Measurements from ENCODE around the gene CCNF.

- TF ChIP-seq CTCF (conservative IDR thresholded peaks at IDR 0.05; ENCODE audit: low read depth, low read length) (no peak), EZH2 (IDR thresholded peaks at IDR 0.05; ENCODE audit: borderline replicate concordance, low read depth, low read length, poor library complexity, severe bottlenecking) (no peak)
Observed at GRCh38 chr16:2476345-2476720, 47.1 kb downstream of the CCNF start.

Measured in A673 (cell line).